OCI-LY1 (cell line): Measurements from ENCODE around the gene APC2.

ENCODE experiments used
- H2AFZ ChIP-seq: fragments of 200-600 bp; sonication (generic), shearing (Covaris generic); 2 replicates; pipeline ENCODE4 v1.6.0; 2014; ENCODE audit warnings: antibody characterized with exemption, mild to moderate bottlenecking, low read length
- H3F3A ChIP-seq: fragments of 200-600 bp; sonication (generic), shearing (Covaris generic); 2 replicates; pipeline ENCODE4 v1.6.0; 2014; ENCODE audit warnings: mild to moderate bottlenecking, antibody characterized with exemption, low read length, moderate library complexity; ENCODE audit not compliant: insufficient read depth
- H3K27ac ChIP-seq: fragments of 200-600 bp; sonication (generic); 2 replicates; pipeline ENCODE4 v1.5.1; 2014; ENCODE audit warnings: low read length, mixed run types, mild to moderate bottlenecking, low read depth; ENCODE audit not compliant: poor library complexity, severe bottlenecking
- H3K27me3 ChIP-seq: fragments of 200-600 bp; sonication (generic); 2 replicates; pipeline ENCODE4 v1.6.0; 2014; ENCODE audit warnings: antibody characterized with exemption, mild to moderate bottlenecking, low read length, moderate library complexity; ENCODE audit not compliant: insufficient read depth
- H3K36me3 ChIP-seq: fragments of 200-600 bp; sonication (generic); 2 replicates; pipeline ENCODE4 v1.6.1; 2014; ENCODE audit warnings: mild to moderate bottlenecking, antibody characterized with exemption, low read length, moderate library complexity, mixed read lengths; ENCODE audit not compliant: insufficient read depth
- H3K4me1 ChIP-seq: fragments of 200-600 bp; sonication (generic); 2 replicates; pipeline ENCODE4 v1.5.1; 2014; ENCODE audit warnings: mild to moderate bottlenecking, low read length, moderate library complexity; ENCODE audit not compliant: insufficient read depth, severe bottlenecking
- H3K4me2 ChIP-seq: fragments of 200-600 bp; sonication (generic), shearing (Covaris generic); 2 replicates; pipeline ENCODE4 v1.6.1; 2014; ENCODE audit warnings: low read length
- H3K4me3 ChIP-seq: fragments of 200-600 bp; sonication (generic); 2 replicates; pipeline ENCODE4 v1.5.1; 2014; ENCODE audit warnings: low read length, low read depth, mild to moderate bottlenecking, mixed read lengths; ENCODE audit not compliant: poor library complexity, severe bottlenecking
- H3K79me2 ChIP-seq: fragments of 200-600 bp; shearing (Covaris generic); 2 replicates; pipeline ENCODE4 v1.6.1; 2016; ENCODE audit warnings: mixed run types, low read length, mixed read lengths; ENCODE audit not compliant: insufficient read depth
- H3K9ac ChIP-seq: fragments of 200-600 bp; sonication (generic), shearing (Covaris generic); 2 replicates; pipeline ENCODE4 v1.6.1; 2014; ENCODE audit warnings: mild to moderate bottlenecking, low read length, mixed read lengths
- H3K9me2 ChIP-seq: fragments of 200-600 bp; sonication (generic), shearing (Covaris generic); 2 replicates; pipeline ENCODE4 v1.6.1; 2014; ENCODE audit warnings: low read depth, mild to moderate bottlenecking, low read length, mixed read lengths
- H3K9me3 ChIP-seq: fragments of 200-600 bp; shearing (Covaris generic); 2 replicates; pipeline ENCODE4 v1.6.1; 2014; ENCODE audit warnings: low read length, mixed read lengths
- H4K20me1 ChIP-seq: fragments of 200-600 bp; sonication (generic), shearing (Covaris generic); 2 replicates; pipeline ENCODE4 v1.6.0; 2016; ENCODE audit warnings: mild to moderate bottlenecking, low read length; ENCODE audit not compliant: insufficient read depth
- CTCF ChIP-seq: fragments of 200-600 bp; sonication (generic), shearing (Covaris generic); IDR thresholded peaks from 2 replicates; pipeline ENCODE4 v1.5.1; 2017; ENCODE audit warnings: mild to moderate bottlenecking, antibody characterized with exemption, low read length, moderate library complexity, mixed read lengths
- EZH2 ChIP-seq: fragments of 200-600 bp; sonication (generic), shearing (Covaris generic); IDR thresholded peaks from 2 replicates; pipeline ENCODE4 v1.8.0; 2017; ENCODE audit warnings: borderline replicate concordance, mixed run types, mild to moderate bottlenecking, antibody characterized with exemption, low read length, moderate library complexity, mixed read lengths

APC2 gene

GRCh38 chr19:1470055-1470304 lies 20.1 kb downstream of the APC2 start:
- H3K4me2 ChIP-seq: no peak overlapping the region
- no peaks in the 10 kb centered on the region for H3K79me2 ChIP-seq
- peaks cover 11% of the 10 kb centered on the region for H3K4me1 ChIP-seq
- H2AFZ ChIP-seq: no peak overlapping the region
- H4K20me1 ChIP-seq: no peaks in the 10 kb centered on the region
- H3K9me2 ChIP-seq: no peaks in the 10 kb centered on the region
- H3K9ac ChIP-seq: no peak overlapping the region
- no peak overlapping the region for H3K27ac ChIP-seq
- H3F3A ChIP-seq: no peaks in the 10 kb centered on the region
- H3K36me3 ChIP-seq: peaks cover 4% of the 10 kb centered on the region; the same call in 1 of the 2 replicates
- H3K4me3 ChIP-seq: no peak overlapping the region
- H3K9me3 ChIP-seq: no peaks in the 10 kb centered on the region
- TF ChIP-seq CTCF (no peak), EZH2 (no peak)
- peaks cover 22% of the 10 kb centered on the region; the same call in 1 of the 2 replicates for H3K27me3 ChIP-seq

GRCh38 chr19:1470305-1471009 lies 20.5 kb downstream of the APC2 start:
- Histone ChIP-seq H3K4me2 (peak overlapping the region; percentile 18; the same call in 1 of the 2 replicates), H3K27me3 (peaks cover 22% of the 10 kb centered on the region; the same call in 1 of the 2 replicates), H3K27ac (no peak overlapping the region), H3K79me2 (no peaks in the 10 kb centered on the region), H3K4me1 (peaks cover 11% of the 10 kb centered on the region), H3K9me2 (no peaks in the 10 kb centered on the region), H4K20me1 (no peaks in the 10 kb centered on the region), H3K9me3 (no peaks in the 10 kb centered on the region), H3F3A (no peaks in the 10 kb centered on the region), H3K36me3 (peaks cover 7% of the 10 kb centered on the region; the same call in 1 of the 2 replicates), H3K9ac (no peak overlapping the region), H2AFZ (no peak overlapping the region), H3K4me3 (no peak overlapping the region)
- TF ChIP-seq EZH2: no peak
- no peak for TF ChIP-seq CTCF

GRCh38 chr19:1471010-1471514 lies 21.1 kb downstream of the APC2 start:
- no peaks in the 10 kb centered on the region for H3F3A ChIP-seq
- no peak overlapping the region for H3K4me3 ChIP-seq
- no peak overlapping the region for H2AFZ ChIP-seq
- H3K36me3 ChIP-seq: peaks cover 9% of the 10 kb centered on the region; the same call in 1 of the 2 replicates
- H3K27me3 ChIP-seq: peaks cover 22% of the 10 kb centered on the region; the same call in 1 of the 2 replicates
- TF ChIP-seq CTCF (no peak), EZH2 (no peak)
- H3K9me2 ChIP-seq: no peaks in the 10 kb centered on the region
- no peak overlapping the region for H3K27ac ChIP-seq
- H4K20me1 ChIP-seq: no peaks in the 10 kb centered on the region
- no peaks in the 10 kb centered on the region for H3K9me3 ChIP-seq
- H3K79me2 ChIP-seq: no peaks in the 10 kb centered on the region
- H3K4me1 ChIP-seq: peaks cover 11% of the 10 kb centered on the region
- H3K9ac ChIP-seq: no peak overlapping the region
- H3K4me2 ChIP-seq: peak overlapping the region; percentile 18; the same call in 1 of the 2 replicates
